HCT116 (cell line): ENCODE data around the gene LLGL2. TPM values are rescaled to one million over a fixed set of nuclear protein-coding genes. Genes with fewer than 3 reads are reported as not detected.

Source experiments
- ATAC-seq: fragments of 200-7000 bp; cut with Tn5 transposase; 2 replicates; pipeline ENCODE4 v1.9.1; 2020; ENCODE audit warnings: mild to moderate bottlenecking, moderate library complexity
- BruUV-seq: library from RNA; stranded (reverse); fragments of 400-500 nt; replicated peaks from 2 replicates; lab custom pipeline; 2021; lab: Mats Ljungman, UMichigan
- CTCF ChIA-PET: fragments of 300-600 bp; sonication (Branson Sonifier 250); formaldehyde crosslinking; loops from one replicate; lab custom pipeline; 2021; ENCODE audit warnings: antibody characterized with exemption; lab: Charles Lee
- POLR2A ChIA-PET: fragments of 300-600, 350-600 bp; sonication (Branson Sonifier 250); formaldehyde crosslinking; loops from one replicate; lab custom pipeline; 2021; ENCODE audit warnings: antibody characterized with exemption; lab: Charles Lee
- RAD21 ChIA-PET, 2 experiments: fragments of 300-600 bp; sonication (Branson Sonifier 250); formaldehyde crosslinking; loops; one replicate each; lab custom pipeline; 2023; ENCODE audit warnings: low total read pairs in 2 of 2; ENCODE audit not compliant: uncharacterized antibody in 2 of 2, unreplicated experiment in 2 of 2, low non-redundant PET in 1 of 2; lab: Charles Lee
- DNase-seq: peaks from one replicate; pipeline ENCODE4 v3.0.0-alpha.2; 2010; ENCODE audit warnings: low read depth, low spot score
- H2AFZ ChIP-seq: fragments of 200-600 bp; shearing (Covaris generic), sonication (generic); 2 replicates; pipeline ENCODE4 v1.6.1; 2017; ENCODE audit warnings: low read depth, mixed run types, mixed read lengths, antibody characterized with exemption, low read length; ENCODE audit not compliant: poor library complexity, severe bottlenecking
- H3K27ac ChIP-seq: 2 replicates; pipeline ENCODE4 v1.5.1; 2012; ENCODE audit warnings: low read depth, low read length
- H3K27me3 ChIP-seq: fragments of 200-600 bp; sonication (generic); 2 replicates; pipeline ENCODE4 v1.6.1; 2016; ENCODE audit warnings: mixed run types, low read length, mixed read lengths; ENCODE audit not compliant: insufficient read depth
- H3K36me3 ChIP-seq, 2 experiments: fragments of 200-500 bp in 1 of 2; fragments of 200-600 bp in 1 of 2; sonication (Bioruptor generic) in 1 of 2; sonication (generic) in 1 of 2; 2 replicates each; pipeline versions ENCODE4 v1.5.1 to v1.6.1; 2014 to 2016; ENCODE audit warnings: low read length in 2 of 2, inconsistent platforms in 1 of 2, mixed read lengths in 1 of 2, mixed run types in 1 of 2; ENCODE audit not compliant: insufficient read depth in 2 of 2, control insufficient read depth in 1 of 2
- H3K4me1 ChIP-seq, 2 experiments: fragments of 200-600 bp in 1 of 2; sonication (generic) in 1 of 2; 2 replicates each; pipeline versions ENCODE4 v1.5.1 to v1.6.1; 2012 to 2017; ENCODE audit warnings: low read length in 2 of 2, inconsistent platforms in 1 of 2, mild to moderate bottlenecking in 1 of 2, mixed read lengths in 1 of 2, mixed run types in 1 of 2, moderate library complexity in 1 of 2; ENCODE audit not compliant: insufficient read depth in 2 of 2, control insufficient read depth in 1 of 2
- H3K4me2 ChIP-seq: fragments of 200-600 bp; sonication (generic); 2 replicates; pipeline ENCODE4 v1.6.1; 2017; ENCODE audit warnings: mixed run types, low read length, mixed read lengths
- H3K4me3 ChIP-seq, 2 experiments: fragments of 200-600 bp in 1 of 2; sonication (generic) in 1 of 2; replicated peaks in 1 of 2; 2 replicates each; pipeline ENCODE4 v1.5.1; 2011 to 2016; ENCODE audit warnings: low read length in 2 of 2, control low read depth in 1 of 2, low read depth in 1 of 2, mild to moderate bottlenecking in 1 of 2, mixed read lengths in 1 of 2, mixed run types in 1 of 2
- H3K79me2 ChIP-seq: fragments of 200-600 bp; sonication (generic); 2 replicates; pipeline ENCODE4 v1.6.1; 2017; ENCODE audit warnings: mild to moderate bottlenecking, mixed run types, low read length, moderate library complexity, mixed read lengths; ENCODE audit not compliant: insufficient read depth
- H3K9ac ChIP-seq: fragments of 200-600 bp; sonication (generic); 2 replicates; pipeline ENCODE4 v1.6.1; 2016; ENCODE audit warnings: low read length, mixed read lengths
- H3K9me2 ChIP-seq: fragments of 200-600 bp; sonication (generic), shearing (Covaris generic); 2 replicates; pipeline ENCODE4 v1.6.1; 2017; ENCODE audit warnings: mixed run types, mild to moderate bottlenecking, moderate library complexity; ENCODE audit not compliant: insufficient read depth
- H3K9me3 ChIP-seq, 2 experiments: fragments of 200-500 bp in 1 of 2; fragments of 200-600 bp in 1 of 2; sonication (Bioruptor generic) in 1 of 2; sonication (generic) in 1 of 2; 2 replicates each; pipeline ENCODE4 v1.6.1; 2014 to 2017; ENCODE audit warnings: low read length in 2 of 2, mixed read lengths in 2 of 2, inconsistent platforms in 1 of 2, low read depth in 1 of 2, mild to moderate bottlenecking in 1 of 2, mixed run types in 1 of 2, moderate library complexity in 1 of 2; ENCODE audit not compliant: control insufficient read depth in 1 of 2, insufficient read depth in 1 of 2
- H4K20me1 ChIP-seq: fragments of 200-600 bp; sonication (generic), shearing (Covaris generic); 2 replicates; pipeline ENCODE4 v1.6.1; 2017; ENCODE audit warnings: mixed run types, mild to moderate bottlenecking, moderate library complexity; ENCODE audit not compliant: insufficient read depth
- CEBPB ChIP-seq: IDR thresholded peaks from 2 replicates; pipeline ENCODE4 v1.6.1; 2012; ENCODE audit warnings: low read depth
- EGR1 ChIP-seq: IDR thresholded peaks from 2 replicates; pipeline ENCODE4 v1.6.1; 2012; ENCODE audit warnings: low read depth
- ELF1 ChIP-seq: IDR thresholded peaks from 2 replicates; pipeline ENCODE4 v1.6.1; 2012; ENCODE audit warnings: low read depth, borderline replicate concordance
- EZH2 ChIP-seq: fragments of 200-600 bp; sonication (generic); IDR thresholded peaks from 2 replicates; pipeline ENCODE4 v1.6.1; 2017; ENCODE audit warnings: antibody characterized with exemption, mixed run types
- FOSL1 ChIP-seq: IDR thresholded peaks from 2 replicates; pipeline ENCODE4 v1.6.1; 2012; ENCODE audit warnings: low read depth
- JUND ChIP-seq: IDR thresholded peaks from 2 replicates; pipeline ENCODE4 v1.6.1; 2012
- POLR2A ChIP-seq: IDR thresholded peaks from 2 replicates; pipeline ENCODE4 v1.7.0; 2011; ENCODE audit warnings: borderline replicate concordance; ENCODE audit not compliant: insufficient read depth, insufficient read length; ENCODE audit errors: extremely low read depth
- POLR2AphosphoS5 ChIP-seq: IDR thresholded peaks from 2 replicates; pipeline ENCODE4 v1.6.1; 2011; ENCODE audit warnings: mild to moderate bottlenecking, low read depth, low read length, moderate library complexity
- SP1 ChIP-seq: IDR thresholded peaks from 2 replicates; pipeline ENCODE4 v1.6.1; 2012; ENCODE audit warnings: low read depth
- TCF7L2 ChIP-seq: IDR thresholded peaks from 2 replicates; pipeline ENCODE4 v1.7.0; 2011; ENCODE audit warnings: borderline replicate concordance, inconsistent platforms; ENCODE audit not compliant: insufficient read depth, insufficient read length; ENCODE audit errors: extremely low read depth
- YY1 ChIP-seq: IDR thresholded peaks from 2 replicates; pipeline ENCODE4 v1.6.1; 2011; ENCODE audit warnings: low read length, low read depth, moderate library complexity, mild to moderate bottlenecking; ENCODE audit not compliant: insufficient replicate concordance; ENCODE audit errors: extremely low read depth
- ZNF274 ChIP-seq: fragments of 200-500 bp; sonication (Bioruptor generic); IDR thresholded peaks from 2 replicates; pipeline ENCODE4 v1.6.1; 2014; ENCODE audit warnings: mild to moderate bottlenecking, low read depth, low read length, inconsistent platforms
- intact Hi-C: fragments of 100-400 bp; cut with micrococcal nuclease; formaldehyde crosslinking; loops from 2 replicates; pipeline ENCODE4 v1.10.0; 2022
- total RNA-seq: library from RNA; stranded (reverse); gene quantifications from one replicate; pipeline ENCODE4 v1.2.1, GENCODE V29; 2021; ENCODE audit not compliant: unreplicated experiment
- TF ChIP-seq, protein P1 (sequence below): IDR thresholded peaks from 2 replicates; pipeline ENCODE4 v1.6.1; 2011; ENCODE audit warnings: mild to moderate bottlenecking, low read length, moderate library complexity; ENCODE audit not compliant: insufficient replicate concordance; ENCODE audit errors: extremely low read depth
- TF ChIP-seq, protein P2 (sequence below): IDR thresholded peaks from 2 replicates; pipeline ENCODE4 v1.6.1; 2012
- TF ChIP-seq, protein P3 (sequence below), 3 experiments: fragments of 200-600 bp in 1 of 3; sonication (generic) in 1 of 3; IDR thresholded peaks in 2 of 3; conservative IDR thresholded peaks in 1 of 3; 2 replicates each; pipeline ENCODE4 v1.5.1; 2012 to 2017; ENCODE audit warnings: low read depth in 2 of 3, low read length in 2 of 3, antibody characterized with exemption in 1 of 3, borderline replicate concordance in 1 of 3, control low read depth in 1 of 3, mild to moderate bottlenecking in 1 of 3, mixed read lengths in 1 of 3, mixed run types in 1 of 3, moderate library complexity in 1 of 3; ENCODE audit not compliant: insufficient read depth in 1 of 3
- TF ChIP-seq, protein P4 (sequence below): IDR thresholded peaks from 2 replicates; pipeline ENCODE4 v1.6.1; 2012; ENCODE audit warnings: low read depth

LLGL2 gene
- total RNA-seq, 1 experiment from 2014 or later = 209 TPM

DNA sequence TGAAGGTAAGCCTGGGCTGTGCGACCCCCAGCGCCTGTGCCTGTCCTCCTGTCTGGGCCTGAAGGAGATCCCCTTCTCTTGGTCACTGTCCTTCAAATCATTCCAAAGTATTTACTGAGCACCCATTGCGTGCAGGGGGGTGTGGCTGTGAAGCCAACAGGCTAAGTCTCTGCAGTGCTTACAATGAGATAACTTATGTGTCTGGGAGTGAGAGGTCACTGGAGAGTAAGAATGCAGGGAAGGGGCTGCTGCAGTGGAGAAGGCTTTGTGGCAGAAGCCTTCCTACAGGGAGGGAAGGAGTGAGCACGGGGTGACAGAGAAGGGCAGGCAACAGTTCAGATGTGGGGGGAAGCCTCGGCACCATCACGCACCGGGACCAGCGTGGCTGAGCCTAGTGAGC is 96.6 kb downstream of the LLGL2 start:
- ChIA-PET CTCF (interaction anchor here (1.4 to 6.9 kb wide), 4 partner anchors 7 to 126 kb away, joined by 7 to 63 read pairs (median 10); partner anchors contain the start of gene SMIM5), POLR2A (no interaction called here), RAD21 (no interaction called here)
- no peak for TF ChIP-seq ZNF274
- no peak for TF ChIP-seq FOSL1
- TF ChIP-seq, protein P1, sequence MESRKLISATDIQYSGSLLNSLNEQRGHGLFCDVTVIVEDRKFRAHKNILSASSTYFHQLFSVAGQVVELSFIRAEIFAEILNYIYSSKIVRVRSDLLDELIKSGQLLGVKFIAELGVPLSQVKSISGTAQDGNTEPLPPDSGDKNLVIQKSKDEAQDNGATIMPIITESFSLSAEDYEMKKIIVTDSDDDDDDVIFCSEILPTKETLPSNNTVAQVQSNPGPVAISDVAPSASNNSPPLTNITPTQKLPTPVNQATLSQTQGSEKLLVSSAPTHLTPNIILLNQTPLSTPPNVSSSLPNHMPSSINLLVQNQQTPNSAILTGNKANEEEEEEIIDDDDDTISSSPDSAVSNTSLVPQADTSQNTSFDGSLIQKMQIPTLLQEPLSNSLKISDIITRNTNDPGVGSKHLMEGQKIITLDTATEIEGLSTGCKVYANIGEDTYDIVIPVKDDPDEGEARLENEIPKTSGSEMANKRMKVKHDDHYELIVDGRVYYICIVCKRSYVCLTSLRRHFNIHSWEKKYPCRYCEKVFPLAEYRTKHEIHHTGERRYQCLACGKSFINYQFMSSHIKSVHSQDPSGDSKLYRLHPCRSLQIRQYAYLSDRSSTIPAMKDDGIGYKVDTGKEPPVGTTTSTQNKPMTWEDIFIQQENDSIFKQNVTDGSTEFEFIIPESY = no peak
- no peak for TF ChIP-seq SP1
- TF ChIP-seq EGR1 = no peak
- TF ChIP-seq EZH2 = no peak
- TF ChIP-seq, protein P2, sequence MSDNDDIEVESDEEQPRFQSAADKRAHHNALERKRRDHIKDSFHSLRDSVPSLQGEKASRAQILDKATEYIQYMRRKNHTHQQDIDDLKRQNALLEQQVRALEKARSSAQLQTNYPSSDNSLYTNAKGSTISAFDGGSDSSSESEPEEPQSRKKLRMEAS = no peak
- no peak for TF ChIP-seq TCF7L2
- TF ChIP-seq, protein P3, sequence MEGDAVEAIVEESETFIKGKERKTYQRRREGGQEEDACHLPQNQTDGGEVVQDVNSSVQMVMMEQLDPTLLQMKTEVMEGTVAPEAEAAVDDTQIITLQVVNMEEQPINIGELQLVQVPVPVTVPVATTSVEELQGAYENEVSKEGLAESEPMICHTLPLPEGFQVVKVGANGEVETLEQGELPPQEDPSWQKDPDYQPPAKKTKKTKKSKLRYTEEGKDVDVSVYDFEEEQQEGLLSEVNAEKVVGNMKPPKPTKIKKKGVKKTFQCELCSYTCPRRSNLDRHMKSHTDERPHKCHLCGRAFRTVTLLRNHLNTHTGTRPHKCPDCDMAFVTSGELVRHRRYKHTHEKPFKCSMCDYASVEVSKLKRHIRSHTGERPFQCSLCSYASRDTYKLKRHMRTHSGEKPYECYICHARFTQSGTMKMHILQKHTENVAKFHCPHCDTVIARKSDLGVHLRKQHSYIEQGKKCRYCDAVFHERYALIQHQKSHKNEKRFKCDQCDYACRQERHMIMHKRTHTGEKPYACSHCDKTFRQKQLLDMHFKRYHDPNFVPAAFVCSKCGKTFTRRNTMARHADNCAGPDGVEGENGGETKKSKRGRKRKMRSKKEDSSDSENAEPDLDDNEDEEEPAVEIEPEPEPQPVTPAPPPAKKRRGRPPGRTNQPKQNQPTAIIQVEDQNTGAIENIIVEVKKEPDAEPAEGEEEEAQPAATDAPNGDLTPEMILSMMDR (IDR thresholded peaks at IDR 0.05 in 2 of 3, conservative IDR thresholded peaks at IDR 0.05 in 1 of 3; ENCODE audit: borderline replicate concordance in 1 of 3, insufficient read depth in 1 of 3, low read depth in 2 of 3, low read length in 2 of 3) = no peak
- no peak for TF ChIP-seq POLR2AphosphoS5
- TF ChIP-seq, protein P4, sequence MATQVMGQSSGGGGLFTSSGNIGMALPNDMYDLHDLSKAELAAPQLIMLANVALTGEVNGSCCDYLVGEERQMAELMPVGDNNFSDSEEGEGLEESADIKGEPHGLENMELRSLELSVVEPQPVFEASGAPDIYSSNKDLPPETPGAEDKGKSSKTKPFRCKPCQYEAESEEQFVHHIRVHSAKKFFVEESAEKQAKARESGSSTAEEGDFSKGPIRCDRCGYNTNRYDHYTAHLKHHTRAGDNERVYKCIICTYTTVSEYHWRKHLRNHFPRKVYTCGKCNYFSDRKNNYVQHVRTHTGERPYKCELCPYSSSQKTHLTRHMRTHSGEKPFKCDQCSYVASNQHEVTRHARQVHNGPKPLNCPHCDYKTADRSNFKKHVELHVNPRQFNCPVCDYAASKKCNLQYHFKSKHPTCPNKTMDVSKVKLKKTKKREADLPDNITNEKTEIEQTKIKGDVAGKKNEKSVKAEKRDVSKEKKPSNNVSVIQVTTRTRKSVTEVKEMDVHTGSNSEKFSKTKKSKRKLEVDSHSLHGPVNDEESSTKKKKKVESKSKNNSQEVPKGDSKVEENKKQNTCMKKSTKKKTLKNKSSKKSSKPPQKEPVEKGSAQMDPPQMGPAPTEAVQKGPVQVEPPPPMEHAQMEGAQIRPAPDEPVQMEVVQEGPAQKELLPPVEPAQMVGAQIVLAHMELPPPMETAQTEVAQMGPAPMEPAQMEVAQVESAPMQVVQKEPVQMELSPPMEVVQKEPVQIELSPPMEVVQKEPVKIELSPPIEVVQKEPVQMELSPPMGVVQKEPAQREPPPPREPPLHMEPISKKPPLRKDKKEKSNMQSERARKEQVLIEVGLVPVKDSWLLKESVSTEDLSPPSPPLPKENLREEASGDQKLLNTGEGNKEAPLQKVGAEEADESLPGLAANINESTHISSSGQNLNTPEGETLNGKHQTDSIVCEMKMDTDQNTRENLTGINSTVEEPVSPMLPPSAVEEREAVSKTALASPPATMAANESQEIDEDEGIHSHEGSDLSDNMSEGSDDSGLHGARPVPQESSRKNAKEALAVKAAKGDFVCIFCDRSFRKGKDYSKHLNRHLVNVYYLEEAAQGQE = no peak
- TF ChIP-seq CEBPB = no peak
- TF ChIP-seq POLR2A = no peak
- no peak for TF ChIP-seq JUND
- no peak for TF ChIP-seq ELF1
- TF ChIP-seq YY1 = no peak
- BruUV-seq = no TSS peak
- no peaks in the 10 kb centered on the region for H3K27me3 ChIP-seq
- H4K20me1 ChIP-seq = no peaks in the 10 kb centered on the region
- no peak for ATAC-seq
- no peak overlapping the region for H3K27ac ChIP-seq
- no peaks in the 10 kb centered on the region for H3K36me3 ChIP-seq
- no peaks in the 10 kb centered on the region for H3K9me2 ChIP-seq
- H3K9me3 ChIP-seq = no peaks in the 10 kb centered on the region
- no peak overlapping the region for H3K4me2 ChIP-seq
- no peak overlapping the region for H2AFZ ChIP-seq
- H3K4me3 ChIP-seq = no peak overlapping the region
- DNase-seq = no peak
- peaks cover 0 to 5% of the 10 kb centered on the region in 2 experiments; a peak in 1 of 4 replicates for H3K4me1 ChIP-seq
- intact Hi-C loops = no loop called here
- H3K79me2 ChIP-seq = no peaks in the 10 kb centered on the region
- H3K9ac ChIP-seq = no peak overlapping the region
